ENCODE measurements around the gene NOVA2. TPM values are rescaled to one million over a fixed set of nuclear protein-coding genes. Genes with fewer than 3 reads are reported as not detected.
"Not testable (repeated sequence)": the region's sequence is repeated elsewhere in the genome, so short reads cannot be mapped to it uniquely, and the experiment has no call there.

NOVA2 gene
- total RNA-seq, 1 donor from 2014 or later = under 0.01 TPM

DNA sequence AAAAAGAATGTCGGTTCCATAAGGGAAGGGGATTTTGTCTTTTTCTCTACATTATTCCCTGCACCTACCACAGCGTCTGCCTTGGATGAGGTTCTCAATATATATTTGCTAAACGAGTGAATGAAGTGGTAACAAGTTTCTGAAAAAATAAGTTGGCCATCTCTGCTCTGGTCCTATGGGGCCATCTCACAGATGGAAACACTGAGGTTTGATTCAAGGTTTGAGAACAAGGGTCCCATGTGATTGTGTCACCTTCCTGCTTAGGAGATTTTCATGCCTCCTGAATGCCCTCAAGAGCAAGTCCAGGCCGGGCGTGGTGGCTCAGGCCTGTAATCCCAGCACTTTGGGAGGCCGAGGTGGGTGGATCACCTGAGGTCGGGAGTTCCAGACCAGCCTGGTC is 74.4 kb downstream of the NOVA2 start:
- H3K36me3 ChIP-seq (ENCODE audit: control insufficient read depth, insufficient read depth, low read length) = peaks cover 1% of the 10 kb centered on the region
- no peak for DNase-seq (ENCODE audit: low read depth)

DNA sequence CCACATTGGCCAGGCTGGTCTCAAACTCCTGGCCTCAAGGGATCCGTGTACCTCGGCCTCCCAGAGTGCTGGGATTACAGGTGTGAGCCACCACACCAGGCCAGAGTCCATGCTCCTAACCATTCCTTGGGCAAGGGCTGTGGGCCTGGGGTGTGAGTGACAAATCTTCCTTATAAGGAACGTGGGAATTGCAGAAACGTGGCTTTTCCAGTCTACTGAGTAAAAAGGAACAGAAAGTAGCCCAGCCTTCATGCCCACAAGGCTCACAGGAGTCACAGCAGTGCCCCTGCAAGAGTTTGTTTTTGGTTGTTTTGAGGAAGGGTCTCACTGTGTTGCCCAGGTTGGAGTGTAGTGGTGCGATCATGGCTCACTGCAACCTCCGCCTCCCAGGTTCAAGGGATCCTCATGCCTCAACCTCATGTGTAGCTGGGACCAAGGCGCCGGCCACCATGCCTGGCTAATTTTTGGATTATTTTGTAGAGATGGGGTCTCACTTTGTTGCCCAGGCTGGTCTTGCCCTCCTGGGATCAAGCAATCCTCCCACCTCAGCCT is 76.3 kb downstream of the NOVA2 start:
- H3K4me3 ChIP-seq (ENCODE audit: low read depth, low read length) = no peak overlapping the region
- H3K27me3 ChIP-seq (ENCODE audit: control insufficient read depth, insufficient read depth, low read length) = no peaks in the 10 kb centered on the region
- TF ChIP-seq, protein P1, sequence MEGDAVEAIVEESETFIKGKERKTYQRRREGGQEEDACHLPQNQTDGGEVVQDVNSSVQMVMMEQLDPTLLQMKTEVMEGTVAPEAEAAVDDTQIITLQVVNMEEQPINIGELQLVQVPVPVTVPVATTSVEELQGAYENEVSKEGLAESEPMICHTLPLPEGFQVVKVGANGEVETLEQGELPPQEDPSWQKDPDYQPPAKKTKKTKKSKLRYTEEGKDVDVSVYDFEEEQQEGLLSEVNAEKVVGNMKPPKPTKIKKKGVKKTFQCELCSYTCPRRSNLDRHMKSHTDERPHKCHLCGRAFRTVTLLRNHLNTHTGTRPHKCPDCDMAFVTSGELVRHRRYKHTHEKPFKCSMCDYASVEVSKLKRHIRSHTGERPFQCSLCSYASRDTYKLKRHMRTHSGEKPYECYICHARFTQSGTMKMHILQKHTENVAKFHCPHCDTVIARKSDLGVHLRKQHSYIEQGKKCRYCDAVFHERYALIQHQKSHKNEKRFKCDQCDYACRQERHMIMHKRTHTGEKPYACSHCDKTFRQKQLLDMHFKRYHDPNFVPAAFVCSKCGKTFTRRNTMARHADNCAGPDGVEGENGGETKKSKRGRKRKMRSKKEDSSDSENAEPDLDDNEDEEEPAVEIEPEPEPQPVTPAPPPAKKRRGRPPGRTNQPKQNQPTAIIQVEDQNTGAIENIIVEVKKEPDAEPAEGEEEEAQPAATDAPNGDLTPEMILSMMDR (IDR thresholded peaks at IDR 0.05; ENCODE audit: insufficient read depth, low read length, poor library complexity, severe bottlenecking) = no peak
- peaks cover 1% of the 10 kb centered on the region for H3K36me3 ChIP-seq (ENCODE audit: control insufficient read depth, insufficient read depth, low read length)
- no peak for DNase-seq (ENCODE audit: low read depth)

More for the DNA sequence above, 74.4 kb downstream of the NOVA2 start:
- Histone ChIP-seq H3K4me3 (ENCODE audit: low read depth, low read length) (no peak overlapping the region), H3K27me3 (ENCODE audit: control insufficient read depth, insufficient read depth, low read length) (no peaks in the 10 kb centered on the region)
- TF ChIP-seq, protein P1 (IDR thresholded peaks at IDR 0.05; ENCODE audit: insufficient read depth, low read length, poor library complexity, severe bottlenecking) = no peak

DNA sequence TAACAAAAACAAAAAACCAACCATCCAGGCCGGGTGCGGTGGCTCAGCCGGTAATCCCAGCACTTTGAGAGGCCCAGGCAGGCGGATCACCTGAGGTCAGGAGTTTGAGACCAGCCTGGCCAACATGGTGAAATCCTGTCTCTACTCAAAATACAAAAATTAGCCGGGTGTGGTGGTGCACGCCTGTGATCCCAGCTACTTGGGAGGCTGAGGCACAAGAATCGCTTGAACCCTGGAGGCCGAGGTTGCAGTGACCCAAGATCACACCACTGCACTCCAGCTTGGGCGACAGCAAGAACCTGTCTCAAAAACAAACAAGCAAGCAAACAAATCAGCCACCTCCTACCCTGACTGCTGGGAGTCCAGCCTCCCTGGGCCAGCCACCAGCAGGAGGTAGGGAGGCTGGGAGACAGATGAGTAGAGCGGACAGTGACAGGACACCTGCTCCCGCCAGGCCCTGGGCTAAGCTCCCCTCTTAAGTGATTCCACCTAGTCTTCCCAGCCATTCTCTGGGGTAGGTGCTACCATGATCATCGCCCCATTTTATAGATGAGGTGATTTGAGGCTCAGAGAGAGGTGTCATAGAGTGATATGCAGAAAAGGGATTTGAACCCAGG is 77.6 kb downstream of the NOVA2 start:
- not testable (repeated sequence) for H3K27me3 ChIP-seq (ENCODE audit: control insufficient read depth, insufficient read depth, low read length); H3K4me3 ChIP-seq (ENCODE audit: low read depth, low read length); DNase-seq (ENCODE audit: low read depth); H3K36me3 ChIP-seq (ENCODE audit: control insufficient read depth, insufficient read depth, low read length)

DNA sequence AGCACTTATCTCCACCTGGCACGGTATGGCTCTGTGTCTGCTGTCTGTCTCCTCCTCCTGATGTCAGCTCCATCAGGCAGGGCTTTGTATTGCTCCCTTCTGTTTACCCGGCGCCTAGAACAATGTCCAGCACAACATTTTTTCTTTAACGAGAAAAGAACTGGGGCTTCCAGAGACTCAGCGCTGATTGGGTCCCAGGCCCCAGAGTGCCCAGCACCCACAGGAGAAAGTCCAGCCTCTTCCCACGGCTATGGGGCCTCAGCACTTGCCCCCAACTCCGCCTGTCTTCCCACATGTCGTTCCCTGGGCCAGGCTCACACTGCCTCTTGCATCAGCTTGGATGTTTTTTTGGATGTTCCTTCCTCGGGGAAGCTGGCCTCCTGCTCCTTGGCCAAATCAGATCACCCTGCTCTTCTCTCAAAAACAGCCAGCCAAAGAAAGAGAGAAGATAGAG is 78.1 kb downstream of the NOVA2 start:
- TF ChIP-seq, protein P1 (IDR thresholded peaks at IDR 0.05; ENCODE audit: insufficient read depth, low read length, poor library complexity, severe bottlenecking) = no peak
- no peak for DNase-seq (ENCODE audit: low read depth)
- Histone ChIP-seq H3K4me3 (ENCODE audit: low read depth, low read length) (no peak overlapping the region), H3K27me3 (ENCODE audit: control insufficient read depth, insufficient read depth, low read length) (no peaks in the 10 kb centered on the region), H3K36me3 (ENCODE audit: control insufficient read depth, insufficient read depth, low read length) (peaks cover 1% of the 10 kb centered on the region)

DNA sequence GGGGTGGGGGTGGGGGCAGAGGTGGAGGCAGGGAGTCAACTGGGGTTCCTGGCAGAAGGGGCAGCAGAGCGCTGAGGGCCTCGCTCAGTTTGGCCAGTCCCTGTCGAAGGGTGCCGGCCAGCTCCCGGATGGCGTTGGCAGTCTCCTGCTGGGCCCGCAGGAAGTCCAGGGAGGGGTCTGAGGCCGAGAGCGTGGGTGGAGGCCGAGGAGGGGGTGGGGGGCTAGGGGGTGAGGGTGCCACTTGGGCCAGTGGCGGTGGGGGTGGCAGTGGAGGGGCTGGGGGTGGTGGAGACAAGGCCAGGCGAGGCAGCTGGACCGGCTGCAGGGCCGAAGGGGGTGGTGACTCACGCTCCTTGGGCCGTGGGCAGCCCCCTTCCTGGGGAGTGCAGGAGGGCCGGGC is 82.8 kb downstream of the NOVA2 start:
- Histone ChIP-seq H3K27me3 (ENCODE audit: control insufficient read depth, insufficient read depth, low read length) (no peaks in the 10 kb centered on the region), H3K36me3 (ENCODE audit: control insufficient read depth, insufficient read depth, low read length) (no peaks in the 10 kb centered on the region), H3K4me3 (ENCODE audit: low read depth, low read length) (no peak overlapping the region)
- TF ChIP-seq, protein P1 (IDR thresholded peaks at IDR 0.05; ENCODE audit: insufficient read depth, low read length, poor library complexity, severe bottlenecking) = no peak
- no peak for DNase-seq (ENCODE audit: low read depth)

DNA sequence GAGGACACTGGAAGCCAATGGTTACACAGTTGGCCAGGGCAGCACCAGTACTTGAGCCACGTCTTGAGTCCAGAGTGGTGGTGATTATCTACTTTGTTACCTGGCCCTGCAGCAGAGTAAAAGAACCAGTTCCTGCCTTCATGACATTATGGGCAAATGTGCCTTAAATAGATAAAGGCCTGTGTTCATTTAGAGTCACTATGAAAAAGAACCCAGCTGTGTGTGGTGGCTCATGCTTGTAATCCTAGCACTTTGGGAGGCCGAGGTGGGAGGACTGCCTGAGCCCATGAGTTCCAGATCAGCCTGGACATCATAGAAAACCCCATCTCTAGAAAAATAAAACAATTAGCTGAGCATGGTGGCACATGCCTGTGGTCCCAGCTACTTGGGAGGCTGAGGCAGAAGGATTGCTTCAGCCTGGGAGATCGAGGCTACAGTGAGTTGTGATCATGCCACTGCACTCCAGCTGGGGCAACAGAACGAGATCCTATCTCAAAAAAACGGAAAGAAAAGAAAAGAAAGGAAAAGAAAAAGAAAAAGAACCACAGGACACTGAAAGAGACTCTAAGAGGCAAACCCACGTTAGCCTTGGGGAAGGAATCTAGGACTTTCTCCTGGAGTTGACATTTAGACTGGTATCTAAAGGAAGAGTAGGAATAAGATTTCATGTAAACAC is 84.3 kb downstream of the NOVA2 start:
- TF ChIP-seq, protein P1 (IDR thresholded peaks at IDR 0.05; ENCODE audit: insufficient read depth, low read length, poor library complexity, severe bottlenecking) = no peak

More for the DNA sequence above, 84.3 kb downstream of the NOVA2 start:
- Histone ChIP-seq H3K36me3 (ENCODE audit: control insufficient read depth, insufficient read depth, low read length) (no peaks in the 10 kb centered on the region), H3K27me3 (ENCODE audit: control insufficient read depth, insufficient read depth, low read length) (no peaks in the 10 kb centered on the region), H3K4me3 (ENCODE audit: low read depth, low read length) (no peak overlapping the region)
- no peak for DNase-seq (ENCODE audit: low read depth)

Data from kidney epithelial cell (primary cell).